NB4 (cell line): ENCODE results near the gene MSRB1.
A peak's percentile ranks its signal among the peaks of the same experiment; 100 is the strongest.
"Not testable (repeated sequence)": the region's sequence is repeated elsewhere in the genome, so short reads cannot be mapped to it uniquely, and the experiment has no call there.

Source experiments
- DNase-seq: peaks from one replicate; pipeline ENCODE4 v3.0.0; 2010; ENCODE audit warnings: low read depth
- H3K4me3 ChIP-seq: one replicate; pipeline ENCODE4 v1.5.1; 2011; ENCODE audit warnings: mild to moderate bottlenecking, low read depth, low read length, moderate library complexity
- CTCF ChIP-seq: IDR thresholded peaks from one replicate; pipeline ENCODE4 v1.5.1; 2012; ENCODE audit warnings: low read depth, low read length
- MAX ChIP-seq: IDR thresholded peaks from 2 replicates; pipeline ENCODE4 v1.6.1; 2011; ENCODE audit warnings: low read depth, low read length
- MYC ChIP-seq: IDR thresholded peaks from 2 replicates; pipeline ENCODE4 v1.6.1; 2011; ENCODE audit warnings: low read depth, low read length
- POLR2A ChIP-seq: IDR thresholded peaks from 2 replicates; pipeline ENCODE4 v1.6.1; 2011; ENCODE audit warnings: mild to moderate bottlenecking; ENCODE audit not compliant: insufficient read length; ENCODE audit errors: extremely low read depth

Gene MSRB1

GRCh38 chr16:1963806-1964505 is 21.0 kb upstream of the MSRB1 start:
- H3K4me3 ChIP-seq: peak overlapping the region; percentile 97
- no peak for DNase-seq
- TF ChIP-seq POLR2A: no peak
- TF ChIP-seq MYC: no peak
- TF ChIP-seq CTCF: no peak
- TF ChIP-seq MAX: no peak

GRCh38 chr16:1962161-1963153 is 19.5 kb upstream of the MSRB1 start:
- H3K4me3 ChIP-seq: peak overlapping the region; percentile 97
- DNase-seq: not testable (repeated sequence)

GRCh38 chr16:1961651-1962067 is 18.7 kb upstream of the MSRB1 start:
- H3K4me3 ChIP-seq: peak overlapping the region; percentile 97
- peak; percentile 17 for TF ChIP-seq POLR2A
- no peak for TF ChIP-seq CTCF
- no peak for TF ChIP-seq MAX
- no peak for TF ChIP-seq MYC
- peak; percentile 73 for DNase-seq

GRCh38 chr16:1960665-1961630 is 17.9 kb upstream of the MSRB1 start:
- peak overlapping the region; percentile 77 for H3K4me3 ChIP-seq
- TF ChIP-seq CTCF: no peak
- no peak for TF ChIP-seq POLR2A
- TF ChIP-seq MAX: no peak
- TF ChIP-seq MYC: no peak; the same call in 1 of the 2 replicates
- peak; percentile 87 for DNase-seq

- peak; percentile 93 for DNase-seq
These were observed 16.5 kb upstream of the MSRB1 start, which contains the start of gene NDUFB10 for GRCh38 chr16:1959269-1960039. NDUFB10 (plus strand) TSS chr16:1959538; CDS start chr16:1959625, 87 bp downstream.

More at GRCh38 chr16:1959269-1960039, 16.5 kb upstream of the MSRB1 start, which contains the start of gene NDUFB10:
- peak; percentile 76 for TF ChIP-seq MYC
- peak; percentile 66 for TF ChIP-seq CTCF
- TF ChIP-seq MAX: peak; percentile 47
- TF ChIP-seq POLR2A: peak; percentile 93
- peak within 1 kb of the TSS; percentile 77 for H3K4me3 ChIP-seq
